ENCODE data around the gene CFAP74.

CFAP74 gene

GRCh38 chr1:2003541-2004131 is at the start of gene CFAP74:
TSS of gene CFAP74 (minus strand) at chr1:2003786. CDS start at chr1:1990956, 12,830 bp downstream.
- no peaks in the 10 kb centered on the region for H3K9me3 Mint-ChIP-seq

GRCh38 chr1:2053217-2053616 is 49.6 kb upstream of the CFAP74 start:
- Mint-ChIP-seq H3K4me3 (no peak overlapping the region), H3K27ac (no peak overlapping the region), H3K36me3 (no peaks in the 10 kb centered on the region), H3K9me3 (no peaks in the 10 kb centered on the region), H3K4me1 (peaks cover 13% of the 10 kb centered on the region), H3K27me3 (peaks cover 45% of the 10 kb centered on the region)
- CTCF ChIA-PET: no interaction called here
- no peak for DNase-seq

More at GRCh38 chr1:2003541-2004131, at the start of gene CFAP74:
- peaks cover 72% of the 10 kb centered on the region for H3K27me3 Mint-ChIP-seq
- H3K4me3 Mint-ChIP-seq: no peak within 1 kb of the TSS
- no peaks in the 10 kb centered on the region for H3K36me3 Mint-ChIP-seq
- no peak within 1 kb of the TSS for H3K27ac Mint-ChIP-seq
- no peaks in the 10 kb centered on the region for H3K4me1 Mint-ChIP-seq
- peak; percentile 39 for DNase-seq
- CTCF ChIA-PET: interaction anchor here (1.3 kb wide), 1 partner anchor 41 kb away, joined by 3 read pairs; no protein-coding TSS in a partner anchor

- Mint-ChIP-seq H3K4me1 (peaks cover 14% of the 10 kb centered on the region), H3K4me3 (peak overlapping the region; percentile 7), H3K27ac (no peak overlapping the region), H3K9me3 (no peaks in the 10 kb centered on the region), H3K27me3 (peaks cover 50% of the 10 kb centered on the region), H3K36me3 (no peaks in the 10 kb centered on the region)
- no peak for DNase-seq
- CTCF ChIA-PET: no interaction called here
Measured at GRCh38 chr1:2052756-2053155, 49.2 kb upstream of the CFAP74 start.

GRCh38 chr1:2052054-2052679 is 48.6 kb upstream of the CFAP74 start:
- Mint-ChIP-seq H3K27ac (no peak overlapping the region), H3K4me3 (peak overlapping the region; percentile 54), H3K4me1 (peaks cover 14% of the 10 kb centered on the region), H3K36me3 (no peaks in the 10 kb centered on the region), H3K9me3 (no peaks in the 10 kb centered on the region), H3K27me3 (peaks cover 56% of the 10 kb centered on the region)
- no peak for DNase-seq
- CTCF ChIA-PET: no interaction called here

GRCh38 chr1:2050793-2051682 is 47.5 kb upstream of the CFAP74 start:
- Mint-ChIP-seq H3K4me1 (peaks cover 14% of the 10 kb centered on the region), H3K9me3 (no peaks in the 10 kb centered on the region), H3K27ac (no peak overlapping the region), H3K27me3 (peaks cover 67% of the 10 kb centered on the region), H3K36me3 (no peaks in the 10 kb centered on the region), H3K4me3 (peak overlapping the region; percentile 54)
- CTCF ChIA-PET: no interaction called here
- DNase-seq: no peak

- Mint-ChIP-seq H3K27ac (no peak overlapping the region), H3K4me1 (peaks cover 19% of the 10 kb centered on the region), H3K27me3 (peaks cover 73% of the 10 kb centered on the region), H3K9me3 (no peaks in the 10 kb centered on the region), H3K36me3 (no peaks in the 10 kb centered on the region), H3K4me3 (no peak overlapping the region)
- DNase-seq: no peak
- CTCF ChIA-PET: no interaction called here
Measured at GRCh38 chr1:2050461-2050792, 46.8 kb upstream of the CFAP74 start.

- peak; percentile 94 for DNase-seq
- CTCF ChIA-PET: interaction anchor here (1.3 kb wide), 1 partner anchor 65 kb away, joined by 3 read pairs; no protein-coding TSS in a partner anchor
- Mint-ChIP-seq H3K36me3 (no peaks in the 10 kb centered on the region), H3K9me3 (no peaks in the 10 kb centered on the region), H3K27me3 (peaks cover 76% of the 10 kb centered on the region), H3K4me1 (peaks cover 23% of the 10 kb centered on the region), H3K27ac (no peak within 1 kb of the TSS), H3K4me3 (peak within 1 kb of the TSS; percentile 73)
Measured at GRCh38 chr1:2049718-2050431, 46.3 kb upstream of the CFAP74 start, which contains the start of gene PRKCZ. TSS of gene PRKCZ (plus strand) at chr1:2050411. CDS start at chr1:2050631, 220 bp downstream.

- no peaks in the 10 kb centered on the region for H3K36me3 Mint-ChIP-seq
- no peak overlapping the region for H3K27ac Mint-ChIP-seq
- CTCF ChIA-PET: interaction anchor here (0.5 to 1.3 kb wide), 3 partner anchors 57 to 89 kb away, joined by 3 to 6 read pairs (median 3); no protein-coding TSS in a partner anchor
- H3K9me3 Mint-ChIP-seq: no peaks in the 10 kb centered on the region
- peaks cover 23% of the 10 kb centered on the region for H3K4me1 Mint-ChIP-seq
- peak; percentile 36 for DNase-seq
- peak overlapping the region; percentile 73 for H3K4me3 Mint-ChIP-seq
- H3K27me3 Mint-ChIP-seq: peaks cover 77% of the 10 kb centered on the region
Measured at GRCh38 chr1:2049225-2049717, 45.7 kb upstream of the CFAP74 start.

GRCh38 chr1:2047749-2048729 is 44.5 kb upstream of the CFAP74 start:
- no peaks in the 10 kb centered on the region for H3K36me3 Mint-ChIP-seq

GRCh38 chr1:2046953-2047748 is 43.6 kb upstream of the CFAP74 start:
- DNase-seq: no peak
- no peak overlapping the region for H3K27ac Mint-ChIP-seq
- H3K36me3 Mint-ChIP-seq: no peaks in the 10 kb centered on the region
- CTCF ChIA-PET: interaction anchor here (0.7 to 5.4 kb wide), 8 partner anchors 38 to 123 kb away, joined by 3 to 105 read pairs (median 3); no protein-coding TSS in a partner anchor
- peaks cover 24% of the 10 kb centered on the region for H3K4me1 Mint-ChIP-seq
- H3K4me3 Mint-ChIP-seq: no peak overlapping the region
- no peaks in the 10 kb centered on the region for H3K9me3 Mint-ChIP-seq
- H3K27me3 Mint-ChIP-seq: peaks cover 78% of the 10 kb centered on the region

More at GRCh38 chr1:2047749-2048729, 44.5 kb upstream of the CFAP74 start:
- Mint-ChIP-seq H3K4me1 (peaks cover 26% of the 10 kb centered on the region), H3K9me3 (no peaks in the 10 kb centered on the region), H3K27ac (no peak overlapping the region), H3K4me3 (peak overlapping the region; percentile 73), H3K27me3 (peaks cover 83% of the 10 kb centered on the region)
- CTCF ChIA-PET: interaction anchor here (1.3 kb wide), 2 partner anchors 67 to 88 kb away, joined by 3 to 6 read pairs; no protein-coding TSS in a partner anchor
- DNase-seq: no peak

- no peak overlapping the region for H3K27ac Mint-ChIP-seq
- H3K36me3 Mint-ChIP-seq: no peaks in the 10 kb centered on the region
- H3K4me1 Mint-ChIP-seq: peaks cover 24% of the 10 kb centered on the region
- CTCF ChIA-PET: interaction anchor here (0.7 to 5.4 kb wide), 11 partner anchors 17 to 1101 kb away, joined by 3 to 105 read pairs (median 3); no protein-coding TSS in a partner anchor
- DNase-seq: peak; percentile 65
- peaks cover 73% of the 10 kb centered on the region for H3K27me3 Mint-ChIP-seq
- H3K9me3 Mint-ChIP-seq: no peaks in the 10 kb centered on the region
- no peak overlapping the region for H3K4me3 Mint-ChIP-seq
Measured at GRCh38 chr1:2046174-2046917, 42.8 kb upstream of the CFAP74 start.

All from activated naive CD4-positive, alpha-beta T cell treated with anti-CD3 and anti-CD28 coated beads, Interleukin-2, amount 10 ng/mL, durations not matched to agents 7 days and 5 days (primary cell).